PC-9 (cell line): Measurements from ENCODE around the gene STXBP5. TPM values are rescaled to one million over a fixed set of nuclear protein-coding genes. Genes with fewer than 3 reads are reported as not detected.

ENCODE experiments used
- BruUV-seq: library from RNA; stranded (reverse); fragments of 400-500 nt; replicated peaks from 2 replicates; lab custom pipeline; 2021; lab: Mats Ljungman, UMichigan
- CTCF ChIA-PET: fragments of 300-600 bp; sonication (Branson Sonifier 250); formaldehyde crosslinking; loops from one replicate; lab custom pipeline; 2022; ENCODE audit warnings: antibody characterized with exemption; lab: Charles Lee
- POLR2A ChIA-PET: fragments of 300-600 bp; sonication (Branson Sonifier 250); formaldehyde crosslinking; loops from one replicate; lab custom pipeline; 2022; ENCODE audit warnings: antibody characterized with exemption; ENCODE audit not compliant: unreplicated experiment; lab: Charles Lee
- DNase-seq, 2 experiments: peaks; one replicate each; pipeline versions ENCODE4 v3.0.0 to v3.0.0-alpha.2; 2015 to 2022; ENCODE audit warnings: mixed read lengths in 1 of 2
- H2AFZ ChIP-seq: fragments of 200-600 bp; sonication (generic); 2 replicates; pipeline ENCODE4 v1.8.1; 2017; ENCODE audit warnings: antibody characterized with exemption
- H3F3A ChIP-seq: fragments of 200-600 bp; sonication (generic); 2 replicates; pipeline ENCODE4 v1.8.1; 2017; ENCODE audit warnings: antibody characterized with exemption, mild to moderate bottlenecking, low read depth; ENCODE audit not compliant: insufficient read depth
- H3K27ac ChIP-seq: fragments of 200-600 bp; sonication (generic); 2 replicates; pipeline ENCODE4 v1.6.1; 2016; ENCODE audit warnings: mixed run types
- H3K27me3 ChIP-seq: fragments of 200-600 bp; sonication (generic); 2 replicates; pipeline ENCODE4 v1.6.1; 2016; ENCODE audit warnings: low read depth, mixed run types; ENCODE audit not compliant: insufficient read depth
- H3K36me3 ChIP-seq: fragments of 200-600 bp; sonication (generic); 2 replicates; pipeline ENCODE4 v1.6.1; 2016; ENCODE audit warnings: low read depth, mixed run types
- H3K4me1 ChIP-seq: fragments of 200-600 bp; sonication (generic); replicated peaks from 2 replicates; pipeline ENCODE4 v1.6.1; 2016; ENCODE audit warnings: mixed run types; ENCODE audit not compliant: insufficient read depth
- H3K4me2 ChIP-seq: fragments of 200-600 bp; sonication (generic); 2 replicates; pipeline ENCODE4 v1.6.1; 2017; ENCODE audit warnings: mixed run types
- H3K4me3 ChIP-seq: fragments of 200-600 bp; sonication (generic); 2 replicates; pipeline ENCODE4 v1.6.1; 2016; ENCODE audit warnings: mixed run types
- H3K79me2 ChIP-seq: fragments of 200-600 bp; sonication (generic); 2 replicates; pipeline ENCODE4 v1.6.1; 2017; ENCODE audit warnings: low read depth, mixed run types
- H3K9me2 ChIP-seq: fragments of 200-600 bp; sonication (generic); 2 replicates; pipeline ENCODE4 v1.8.1; 2017; ENCODE audit warnings: mild to moderate bottlenecking; ENCODE audit not compliant: insufficient read depth
- H3K9me3 ChIP-seq: fragments of 200-600 bp; sonication (generic); 2 replicates; pipeline ENCODE4 v1.8.1; 2016; ENCODE audit warnings: low read depth; ENCODE audit not compliant: insufficient read depth
- H4K20me1 ChIP-seq: fragments of 200-600 bp; sonication (generic); 2 replicates; pipeline ENCODE4 v1.8.1; 2017; ENCODE audit not compliant: insufficient read depth
- CTCF ChIP-seq: fragments of 200-600 bp; sonication (generic); conservative IDR thresholded peaks from 2 replicates; pipeline ENCODE4 v1.6.1; 2017; ENCODE audit warnings: mixed run types, antibody characterized with exemption, mild to moderate bottlenecking, moderate library complexity
- EZH2 ChIP-seq: fragments of 200-600 bp; sonication (generic); IDR thresholded peaks from 2 replicates; pipeline ENCODE4 v1.8.0; 2017; ENCODE audit warnings: antibody characterized with exemption, low read depth
- intact Hi-C: fragments of 100-400 bp; cut with micrococcal nuclease; formaldehyde crosslinking; loops from one replicate; pipeline ENCODE4 v1.10.0; 2022; ENCODE audit not compliant: unreplicated experiment
- total RNA-seq: library from RNA; stranded (reverse); gene quantifications from 2 replicates; pipeline ENCODE4 v1.2.3, GENCODE V29; 2021

STXBP5 gene
- total RNA-seq, 1 experiment from 2014 or later = 4.6 TPM

- no peak for TF ChIP-seq CTCF
- no peak for TF ChIP-seq EZH2
- Histone ChIP-seq H3K27ac (no peak overlapping the region), H3K36me3 (no peaks in the 10 kb centered on the region), H3F3A (no peaks in the 10 kb centered on the region), H3K4me2 (no peak overlapping the region), H4K20me1 (no peaks in the 10 kb centered on the region), H2AFZ (no peak overlapping the region), H3K4me1 (no peaks in the 10 kb centered on the region), H3K4me3 (no peak overlapping the region), H3K27me3 (0 out of 2 replicates have a peak, but pooled peaks cover 6% of the 10 kb centered on the region), H3K79me2 (no peaks in the 10 kb centered on the region), H3K9me2 (no peaks in the 10 kb centered on the region), H3K9me3 (no peaks in the 10 kb centered on the region)
- POLR2A ChIA-PET = no interaction called here
- DNase-seq = no peak
- CTCF ChIA-PET = no interaction called here
- intact Hi-C loops = no loop called here
- BruUV-seq = no TSS peak
Measured at GRCh38 chr6:147430811-147431210, 226.6 kb downstream of the STXBP5 start.

GRCh38 chr6:147434076-147434475 is 229.9 kb downstream of the STXBP5 start:
- Histone ChIP-seq H2AFZ (no peak overlapping the region), H4K20me1 (no peaks in the 10 kb centered on the region), H3K9me2 (no peaks in the 10 kb centered on the region), H3K4me2 (no peak overlapping the region), H3K4me1 (no peaks in the 10 kb centered on the region), H3K79me2 (no peaks in the 10 kb centered on the region), H3F3A (no peaks in the 10 kb centered on the region), H3K4me3 (no peak overlapping the region), H3K27me3 (0 out of 2 replicates have a peak, but pooled peaks cover 6% of the 10 kb centered on the region), H3K27ac (no peak overlapping the region), H3K36me3 (no peaks in the 10 kb centered on the region), H3K9me3 (no peaks in the 10 kb centered on the region)
- no peak for DNase-seq
- BruUV-seq = no TSS peak
- intact Hi-C loops = no loop called here
- ChIA-PET CTCF (no interaction called here), POLR2A (no interaction called here)
- TF ChIP-seq EZH2 = no peak
- TF ChIP-seq CTCF = no peak

GRCh38 chr6:147434516-147434915 is 230.3 kb downstream of the STXBP5 start:
- POLR2A ChIA-PET = no interaction called here
- H3K27ac ChIP-seq = no peak overlapping the region
- DNase-seq = no peak

More at GRCh38 chr6:147434516-147434915, 230.3 kb downstream of the STXBP5 start:
- intact Hi-C loops = no loop called here
- Histone ChIP-seq H3K9me2 (no peaks in the 10 kb centered on the region), H3F3A (no peaks in the 10 kb centered on the region), H3K4me1 (no peaks in the 10 kb centered on the region), H3K36me3 (no peaks in the 10 kb centered on the region), H3K9me3 (no peaks in the 10 kb centered on the region), H4K20me1 (no peaks in the 10 kb centered on the region), H3K4me2 (no peak overlapping the region), H3K27me3 (0 out of 2 replicates have a peak, but pooled peaks cover 6% of the 10 kb centered on the region), H3K4me3 (no peak overlapping the region), H3K79me2 (no peaks in the 10 kb centered on the region), H2AFZ (no peak overlapping the region)
- CTCF ChIA-PET = no interaction called here
- no TSS peak for BruUV-seq
- TF ChIP-seq EZH2 (no peak), CTCF (no peak)
